GM19035 (cell line): ENCODE results near the gene CCDC27.

Source experiments
- ATAC-seq: cut with Tn5 transposase; IDR thresholded peaks from one replicate; pipeline ENCODE4 v1.9.1; 2021; ENCODE audit not compliant: unreplicated experiment

The CCDC27 gene

GRCh38 chr1:3816331-3817137 lies 64.3 kb downstream of the CCDC27 start:
- ATAC-seq = no peak

- no peak for ATAC-seq
Observed at GRCh38 chr1:3817138-3817740, 65.0 kb downstream of the CCDC27 start.

- no peak for ATAC-seq
Observed at GRCh38 chr1:3817821-3818597, 65.8 kb downstream of the CCDC27 start.

GRCh38 chr1:3819771-3820200 lies 67.5 kb downstream of the CCDC27 start:
- no peak for ATAC-seq

- ATAC-seq = no peak
Observed at GRCh38 chr1:3820316-3820715, 68.1 kb downstream of the CCDC27 start.

- no peak for ATAC-seq
Observed at GRCh38 chr1:3821004-3821403, 68.8 kb downstream of the CCDC27 start.
